ENCODE data around the gene HNF4A.
A peak's percentile ranks its signal among the peaks of the same experiment; 100 is the strongest.

HNF4A gene

GRCh38 chr20:44370639-44371218, 15.2 kb downstream of the HNF4A start:
- DNase-seq (ENCODE audit: low read depth), result no peak
- TF ChIP-seq, protein P1, sequence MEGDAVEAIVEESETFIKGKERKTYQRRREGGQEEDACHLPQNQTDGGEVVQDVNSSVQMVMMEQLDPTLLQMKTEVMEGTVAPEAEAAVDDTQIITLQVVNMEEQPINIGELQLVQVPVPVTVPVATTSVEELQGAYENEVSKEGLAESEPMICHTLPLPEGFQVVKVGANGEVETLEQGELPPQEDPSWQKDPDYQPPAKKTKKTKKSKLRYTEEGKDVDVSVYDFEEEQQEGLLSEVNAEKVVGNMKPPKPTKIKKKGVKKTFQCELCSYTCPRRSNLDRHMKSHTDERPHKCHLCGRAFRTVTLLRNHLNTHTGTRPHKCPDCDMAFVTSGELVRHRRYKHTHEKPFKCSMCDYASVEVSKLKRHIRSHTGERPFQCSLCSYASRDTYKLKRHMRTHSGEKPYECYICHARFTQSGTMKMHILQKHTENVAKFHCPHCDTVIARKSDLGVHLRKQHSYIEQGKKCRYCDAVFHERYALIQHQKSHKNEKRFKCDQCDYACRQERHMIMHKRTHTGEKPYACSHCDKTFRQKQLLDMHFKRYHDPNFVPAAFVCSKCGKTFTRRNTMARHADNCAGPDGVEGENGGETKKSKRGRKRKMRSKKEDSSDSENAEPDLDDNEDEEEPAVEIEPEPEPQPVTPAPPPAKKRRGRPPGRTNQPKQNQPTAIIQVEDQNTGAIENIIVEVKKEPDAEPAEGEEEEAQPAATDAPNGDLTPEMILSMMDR (IDR thresholded peaks at IDR 0.05; ENCODE audit: low read depth, low read length, missing control alignments), result no peak

GRCh38 chr20:44382641-44383040, 27.1 kb downstream of the HNF4A start:
- DNase-seq (ENCODE audit: low read depth), result no peak
- TF ChIP-seq, protein P1 (IDR thresholded peaks at IDR 0.05; ENCODE audit: low read depth, low read length, missing control alignments), result no peak
- no peak overlapping the region for H3K4me3 ChIP-seq (ENCODE audit: low read depth, low read length)

More at GRCh38 chr20:44370639-44371218, 15.2 kb downstream of the HNF4A start:
- no peak overlapping the region for H3K4me3 ChIP-seq (ENCODE audit: low read depth, low read length)

DNA sequence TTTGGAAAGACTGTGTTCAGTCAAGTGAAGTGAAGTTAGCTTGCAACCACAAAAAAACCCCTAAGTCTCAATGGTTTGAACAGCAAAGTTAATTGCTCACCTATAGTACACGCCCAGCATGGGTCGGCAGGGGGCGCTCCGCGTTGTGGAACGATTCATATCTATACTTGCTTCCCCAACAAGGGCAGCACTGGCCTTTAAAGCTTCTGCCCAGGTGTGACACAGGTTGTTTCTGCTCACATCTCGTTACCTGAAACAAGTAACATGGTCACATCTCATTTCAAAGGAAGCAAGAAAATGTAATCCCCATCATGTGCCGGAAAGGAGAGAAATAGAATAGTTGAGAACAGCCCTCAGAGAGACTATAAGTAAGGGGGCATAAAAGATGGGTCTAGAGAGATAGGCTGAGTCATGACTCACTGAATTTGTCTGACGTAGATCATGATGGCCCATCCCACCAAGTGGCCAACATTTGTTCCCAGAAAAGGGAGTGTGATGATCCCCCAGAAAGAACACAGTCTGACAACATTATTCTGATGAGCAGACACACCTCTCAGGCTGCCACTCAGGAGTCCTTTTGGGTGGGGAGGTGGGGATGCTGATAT, 29.0 kb downstream of the HNF4A start:
- DNase-seq (ENCODE audit: low read depth), result peak; percentile 21
- H3K4me3 ChIP-seq (ENCODE audit: low read depth, low read length), result no peak overlapping the region
- TF ChIP-seq, protein P1 (IDR thresholded peaks at IDR 0.05; ENCODE audit: low read depth, low read length, missing control alignments), result peak; percentile 97

GRCh38 chr20:44388466-44389023, 33.0 kb downstream of the HNF4A start:
- peak; percentile 15 for DNase-seq (ENCODE audit: low read depth)

DNA sequence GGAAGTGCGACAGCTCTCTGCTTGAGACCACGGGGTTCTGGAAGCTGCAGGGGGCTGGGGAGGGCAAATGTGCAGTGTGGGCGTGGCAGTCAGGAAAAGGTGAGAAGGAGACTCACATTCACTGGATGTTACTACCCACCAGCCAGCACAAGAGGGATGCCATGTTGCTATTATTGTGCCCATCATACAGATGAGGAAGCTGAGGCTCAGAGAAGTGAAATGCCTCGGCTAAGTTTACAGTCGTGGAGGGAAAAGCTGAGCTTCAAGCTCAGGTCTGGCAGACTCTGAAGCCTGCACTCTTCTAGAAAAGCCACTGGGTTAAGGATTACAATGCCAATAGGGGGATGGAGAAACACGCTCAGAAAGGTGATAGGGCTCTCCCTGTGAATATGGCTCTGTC, 34.4 kb downstream of the HNF4A start:
- no peak overlapping the region for H3K4me3 ChIP-seq (ENCODE audit: low read depth, low read length)
- TF ChIP-seq, protein P1 (IDR thresholded peaks at IDR 0.05; ENCODE audit: low read depth, low read length, missing control alignments), result no peak
- no peak for DNase-seq (ENCODE audit: low read depth)

More at GRCh38 chr20:44388466-44389023, 33.0 kb downstream of the HNF4A start:
- H3K4me3 ChIP-seq (ENCODE audit: low read depth, low read length), result no peak overlapping the region
- TF ChIP-seq, protein P1 (IDR thresholded peaks at IDR 0.05; ENCODE audit: low read depth, low read length, missing control alignments), result peak; percentile 95

DNA sequence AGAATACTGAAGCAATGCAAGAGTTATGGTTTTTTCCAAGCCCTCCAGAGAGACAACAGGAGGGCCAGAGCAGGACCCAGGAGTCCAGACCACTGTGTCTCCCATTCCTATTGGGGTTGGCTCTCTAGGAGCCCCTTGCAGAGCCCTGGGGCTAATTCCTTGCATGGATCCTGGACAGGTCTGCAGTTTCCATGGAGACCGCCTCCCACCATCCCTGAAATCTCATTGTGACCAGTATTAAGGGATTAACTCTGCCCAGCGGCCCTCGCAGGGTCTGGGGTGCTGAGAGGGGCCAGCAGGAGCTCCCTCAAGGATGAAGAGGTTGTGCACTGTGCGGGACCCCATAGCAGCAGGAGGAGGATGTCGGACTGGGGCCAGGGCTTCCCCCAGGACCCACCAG, 34.8 kb downstream of the HNF4A start:
- no peak overlapping the region for H3K4me3 ChIP-seq (ENCODE audit: low read depth, low read length)
- TF ChIP-seq, protein P1 (IDR thresholded peaks at IDR 0.05; ENCODE audit: low read depth, low read length, missing control alignments), result no peak
- DNase-seq (ENCODE audit: low read depth), result no peak
